C4-2B (cell line): ENCODE data around the gene CROCC.
"Not testable (repeated sequence)": the region's sequence is repeated elsewhere in the genome, so short reads cannot be mapped to it uniquely, and the experiment has no call there.

Source experiments
- H3K27ac ChIP-seq: fragments of 450-650 bp; 2 replicates; pipeline ENCODE4 v1.5.1; 2017
- CTCF ChIP-seq: fragments of 450-650 bp; conservative IDR thresholded peaks from 2 replicates; pipeline ENCODE4 v1.5.1; 2017; ENCODE audit warnings: mild to moderate bottlenecking
- ZFX ChIP-seq: fragments of 450-650 bp; IDR thresholded peaks from 2 replicates; pipeline ENCODE4 v1.6.1; 2017

The CROCC gene

GRCh38 chr1:16888860-16889816 lies 32.6 kb upstream of the CROCC start:
- no peak for TF ChIP-seq ZFX
- no peak for TF ChIP-seq CTCF
- peak overlapping the region; percentile 82 for H3K27ac ChIP-seq

GRCh38 chr1:16890539-16891021 lies 31.2 kb upstream of the CROCC start:
- not testable (repeated sequence) for H3K27ac ChIP-seq

GRCh38 chr1:16891057-16891456 lies 30.7 kb upstream of the CROCC start:
- peak overlapping the region; percentile 73 for H3K27ac ChIP-seq

- H3K27ac ChIP-seq, result peak overlapping the region; percentile 73
These were observed 28.7 kb upstream of the CROCC start for GRCh38 chr1:16892978-16893525.

GRCh38 chr1:16893796-16894195 lies 27.9 kb upstream of the CROCC start:
- H3K27ac ChIP-seq, result not testable (repeated sequence)

DNA sequence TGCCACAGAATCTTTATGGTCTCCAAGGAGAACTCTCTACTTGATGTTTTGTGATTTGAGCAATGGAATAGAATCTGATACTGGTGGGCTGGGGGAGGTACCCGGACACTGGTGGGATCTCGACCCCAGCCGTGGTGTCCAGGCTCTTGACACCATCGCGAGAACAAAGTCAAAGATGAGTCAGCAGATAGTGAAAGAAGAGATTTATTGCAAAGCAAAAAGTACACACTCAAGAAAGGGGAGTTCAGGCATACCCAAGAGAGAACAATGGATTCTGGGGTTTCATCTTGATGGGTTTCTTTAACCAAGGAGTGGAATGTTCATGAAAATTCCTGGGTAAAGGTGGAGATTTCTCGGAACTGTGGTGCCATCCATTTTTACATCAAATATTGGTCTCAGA lies 27.4 kb upstream of the CROCC start:
- peak overlapping the region; percentile 27; the same call in 1 of the 2 replicates for H3K27ac ChIP-seq

DNA sequence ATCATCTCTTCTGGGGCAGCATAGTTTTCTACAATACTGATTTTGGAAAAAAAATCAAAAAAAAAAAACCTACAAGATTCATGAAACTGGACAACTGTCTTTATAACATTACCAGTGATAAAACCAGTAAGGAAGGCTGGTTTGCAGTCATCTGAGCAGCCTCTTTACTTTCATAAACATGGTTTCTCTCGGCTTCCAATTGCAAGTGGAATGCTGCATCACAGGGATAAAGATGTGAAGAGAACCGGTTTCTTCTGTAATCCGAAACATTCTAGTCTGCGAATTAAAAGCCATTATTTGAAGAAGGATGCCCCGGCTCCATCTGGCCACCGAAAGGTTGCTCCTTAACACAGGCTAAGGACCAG lies 26.5 kb upstream of the CROCC start:
- not testable (repeated sequence) for H3K27ac ChIP-seq

GRCh38 chr1:16895598-16896315 lies 26.0 kb upstream of the CROCC start, which contains the start of gene RNU1-2:
RNU1-2 (plus strand) TSS chr1:16895980.
- H3K27ac ChIP-seq, result peak within 1 kb of the TSS; percentile 73

DNA sequence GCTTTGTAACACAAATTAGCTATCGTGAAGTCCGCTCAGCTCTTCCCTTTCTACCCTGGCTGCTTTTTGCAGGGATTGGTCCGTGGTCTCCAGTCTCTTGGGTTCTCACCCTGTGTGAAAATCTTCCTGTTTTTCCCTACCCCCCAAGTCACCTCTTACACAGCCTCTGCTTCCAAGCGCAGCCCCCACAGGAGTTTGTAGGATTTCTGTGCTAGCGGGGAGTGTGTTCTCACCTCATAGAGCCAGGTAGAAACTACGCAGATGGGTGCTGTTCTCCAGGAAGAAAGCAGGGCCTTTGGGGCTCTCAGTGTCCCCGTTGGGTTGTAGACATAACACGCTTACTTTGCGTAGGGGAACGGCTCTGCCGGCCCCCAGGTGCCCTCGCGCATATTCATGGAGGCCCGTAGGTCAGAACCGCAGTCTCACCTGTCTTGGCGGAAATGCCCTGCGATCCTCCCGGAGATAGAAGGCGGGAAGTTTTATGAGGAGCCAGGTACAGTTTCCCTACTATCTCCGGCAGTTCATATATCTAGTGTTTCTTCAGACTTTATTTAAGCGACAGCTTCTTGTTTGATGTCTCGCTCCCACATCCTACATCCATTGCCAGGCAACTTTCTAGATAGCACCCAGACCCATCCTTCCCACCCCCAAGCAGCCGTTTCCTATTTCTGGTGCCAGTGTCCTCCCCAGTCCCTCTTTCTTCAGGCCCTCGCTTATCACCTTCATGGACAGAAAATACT lies 25.2 kb upstream of the CROCC start:
- H3K27ac ChIP-seq, result peak overlapping the region; percentile 73

DNA sequence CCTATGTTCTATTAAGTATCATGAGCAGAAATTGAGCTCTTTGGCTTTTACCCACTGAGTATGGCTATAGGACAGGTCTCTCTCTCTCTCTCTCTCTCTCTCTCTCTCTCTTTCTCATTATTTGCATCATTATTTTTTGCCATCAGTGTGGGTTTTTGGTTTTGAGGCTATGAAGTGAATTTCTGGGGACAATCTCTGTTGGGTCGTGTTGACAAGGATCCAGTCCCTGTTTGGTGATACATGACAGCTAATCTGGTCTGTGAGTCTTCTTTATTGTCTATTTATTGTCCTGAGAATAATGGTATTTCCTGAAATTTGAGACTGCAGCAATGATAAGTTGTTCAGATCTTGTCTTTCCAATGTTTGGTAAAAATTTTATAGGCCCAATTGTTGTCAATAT lies 24.1 kb upstream of the CROCC start:
- H3K27ac ChIP-seq, result peak overlapping the region; percentile 73

DNA sequence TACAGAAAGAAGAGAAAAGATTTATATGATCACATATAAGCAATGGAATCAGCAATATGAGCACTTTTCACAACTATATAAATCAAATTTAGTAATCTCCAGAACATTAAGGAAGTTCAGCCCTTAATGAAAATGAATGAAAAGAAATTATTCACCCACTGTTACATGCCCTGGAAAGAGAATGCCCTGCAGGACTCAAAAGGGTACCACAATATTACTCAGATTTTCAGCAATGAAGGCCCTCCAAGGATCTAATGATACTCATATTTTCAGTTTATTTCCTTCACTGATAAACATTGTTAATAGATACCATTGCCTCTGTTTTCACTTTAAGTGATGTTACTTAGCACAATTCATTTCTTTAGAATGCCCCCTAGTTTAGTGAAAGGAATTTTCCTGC lies 23.4 kb upstream of the CROCC start:
- H3K27ac ChIP-seq, result not testable (repeated sequence)

DNA sequence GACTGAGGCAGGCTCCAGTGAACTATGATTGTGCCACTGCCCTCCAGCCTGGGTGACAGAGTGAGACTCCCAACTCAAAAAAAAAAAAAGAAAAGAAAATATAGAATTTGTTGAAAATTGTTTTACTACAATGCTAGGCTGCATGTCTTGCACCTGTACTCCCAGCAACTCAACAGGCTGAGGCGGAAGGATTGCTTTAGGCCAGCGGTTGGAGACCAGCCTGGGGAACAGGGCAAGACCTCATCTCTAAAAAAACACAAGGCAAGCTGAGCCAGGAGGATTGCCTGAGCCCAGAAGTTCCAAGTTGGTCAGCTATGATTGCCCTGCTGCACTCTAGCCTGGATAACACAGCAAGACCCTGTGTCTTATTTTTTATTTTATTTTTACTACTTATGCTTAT lies 22.7 kb upstream of the CROCC start:
- H3K27ac ChIP-seq, result not testable (repeated sequence)

- TF ChIP-seq ZFX (no peak), CTCF (peak; percentile 29)
These were observed 21.0 kb upstream of the CROCC start for GRCh38 chr1:16900751-16901150.

DNA sequence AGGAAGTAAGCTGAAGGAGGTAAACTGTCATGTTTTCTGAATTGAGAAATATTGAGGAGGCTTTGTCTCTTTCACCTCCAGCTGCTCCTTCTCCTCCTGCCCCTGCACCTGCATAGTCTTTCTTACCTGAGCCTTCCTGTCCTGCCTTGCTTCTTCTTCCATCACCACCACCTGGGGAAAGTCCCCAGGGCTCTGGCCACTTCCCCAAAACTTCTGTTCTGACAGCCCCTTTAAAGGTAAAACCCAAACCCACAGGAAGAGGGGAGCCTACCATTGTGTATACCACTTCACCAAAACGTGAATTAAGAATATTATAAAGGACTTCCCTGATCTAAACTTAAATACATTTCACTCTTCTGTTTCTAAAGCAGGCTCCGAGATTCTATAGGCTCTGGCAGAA lies 20.4 kb upstream of the CROCC start:
- H3K27ac ChIP-seq, result not testable (repeated sequence)

More at GRCh38 chr1:16900751-16901150, 21.0 kb upstream of the CROCC start:
- H3K27ac ChIP-seq, result no peak overlapping the region
